ENCODE measurements around the gene TPCN2. TPM values are rescaled to one million over a fixed set of nuclear protein-coding genes. Genes with fewer than 3 reads are reported as not detected.
A peak's percentile ranks its signal among the peaks of the same experiment; 100 is the strongest.
"Not testable (repeated sequence)": the region's sequence is repeated elsewhere in the genome, so short reads cannot be mapped to it uniquely, and the experiment has no call there.

Gene TPCN2
- total RNA-seq (10 to 100 TPM; 11.9 to 29.4 (median 21.3) TPM), polyA plus RNA-seq (1 to 10 TPM; 3.3 to 5.4 TPM), total RNA-seq (20.3 reads per million, percentile 51 among the genes with 10 or more reads in this experiment)

- no peaks in the 10 kb centered on the region for H3K9me3 Mint-ChIP-seq
- H3K4me1 Mint-ChIP-seq: peaks cover 4 to 35% (median 29%) of the 10 kb centered on the region in 7 donors
- Histone ChIP-seq H3K27ac (ENCODE audit: low read depth, low read length) (peak within 1 kb of the TSS; percentile 98), H3K4me1 (ENCODE audit: control insufficient read depth in 2 of 2, insufficient read depth in 2 of 2, low read length in 2 of 2) (peaks cover 12 to 16% of the 10 kb centered on the region in 2 donors), H3K4me3 (ENCODE audit: low read length) (peak within 1 kb of the TSS; percentile 85), H3K27me3 (ENCODE audit: control insufficient read depth in 2 of 2, insufficient read depth in 2 of 2, low read length in 2 of 2) (no peaks in the 10 kb centered on the region), H3K36me3 (ENCODE audit: control insufficient read depth in 2 of 3, insufficient read depth in 3 of 3, low read length in 3 of 3) (peaks cover 0 to 6% (median 0%) of the 10 kb centered on the region in 3 experiments), H3K9me3 (ENCODE audit: control insufficient read depth in 2 of 3, low read length in 3 of 3) (no peaks in the 10 kb centered on the region)
- POLR2A ChIA-PET: interaction anchor here (0.7 to 0.9 kb wide), 3 partner anchors 12 to 263 kb away, joined by 3 to 4 read pairs (median 3); no protein-coding TSS in a partner anchor
- peak within 1 kb of the TSS; percentile 82 to 94 (median 89) for H3K27ac Mint-ChIP-seq
- CTCF ChIA-PET: no interaction called here
- H3K27me3 Mint-ChIP-seq: peaks cover 0 to 27% (median 0%) of the 10 kb centered on the region in 5 donors
- peak within 1 kb of the TSS; percentile 75 to 87 (median 82) for H3K4me3 Mint-ChIP-seq
- peak; percentile 99 for ATAC-seq
- H3K36me3 Mint-ChIP-seq: no peaks in the 10 kb centered on the region
- intact Hi-C loops (cut with micrococcal nuclease): loop anchor here (1.0 to 5.0 kb wide), 12 partner anchors 40 to 1222 kb away; partner anchors contain the start of genes LTO1 (in 2 of the 2), TESMIN (in 2 of the 2), CPT1A (in 1 of the 2) and IGHMBP2 (in 1 of the 2)
- DNase-seq: peak; percentile 87 to 93 (median 91)
Observed at GRCh38 chr11:69048694-69049489, at the start of gene TPCN2. TPCN2 (plus strand) TSS chr11:69048932; CDS start chr11:69048998, 66 bp downstream.

GRCh38 chr11:68999093-68999747 lies 49.5 kb upstream of the TPCN2 start:
- peak; percentile 32 for ATAC-seq
- peak overlapping the region in 2 of 9 donors; percentile 21 to 23 for H3K27ac Mint-ChIP-seq
- intact Hi-C loops (cut with micrococcal nuclease): no loop called here

DNA sequence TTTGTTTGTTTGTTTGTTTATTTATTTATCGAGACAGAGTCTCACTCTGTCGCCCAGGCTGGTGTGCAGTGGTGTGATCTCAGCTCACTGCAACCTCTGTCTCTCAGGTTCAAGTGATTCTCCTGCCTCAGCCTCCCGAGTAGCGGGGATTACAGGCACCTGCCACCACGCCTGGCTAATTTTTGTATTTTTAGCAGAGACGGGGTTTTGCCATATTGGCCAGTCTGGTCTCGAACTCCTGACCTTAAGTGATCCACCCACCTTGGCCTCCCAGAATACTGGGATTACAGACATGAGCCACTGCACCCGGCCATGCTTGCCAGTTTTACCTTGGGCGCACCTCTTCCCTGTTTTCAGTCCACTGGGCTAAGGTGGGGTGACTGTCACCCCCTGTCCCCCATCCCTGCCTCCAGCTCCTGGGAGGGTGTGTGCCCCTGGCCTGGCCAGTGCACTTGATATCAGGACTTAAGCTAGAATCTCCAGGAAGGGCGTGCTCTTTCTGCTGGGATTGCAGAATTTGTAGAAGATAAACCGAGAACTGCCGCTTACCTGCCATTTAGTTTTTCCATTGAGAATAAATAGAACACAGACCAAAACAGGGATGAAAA lies 48.9 kb upstream of the TPCN2 start:
- H3K4me3 Mint-ChIP-seq; intact Hi-C loops (cut with micrococcal nuclease); DNase-seq; H3K36me3 ChIP-seq (ENCODE audit: control insufficient read depth in 2 of 3, insufficient read depth in 3 of 3, low read length in 3 of 3); POLR2A ChIA-PET; H3K9me3 ChIP-seq (ENCODE audit: control insufficient read depth in 2 of 3, low read length in 3 of 3); H3K9me3 Mint-ChIP-seq; H3K27me3 Mint-ChIP-seq; ATAC-seq; H3K4me3 ChIP-seq (ENCODE audit: low read length); CTCF ChIA-PET; H3K4me1 ChIP-seq (ENCODE audit: control insufficient read depth in 2 of 2, insufficient read depth in 2 of 2, low read length in 2 of 2); H3K27ac Mint-ChIP-seq; H3K27ac ChIP-seq (ENCODE audit: low read depth, low read length); H3K27me3 ChIP-seq (ENCODE audit: control insufficient read depth in 2 of 2, insufficient read depth in 2 of 2, low read length in 2 of 2); H3K36me3 Mint-ChIP-seq; H3K4me1 Mint-ChIP-seq: not testable (repeated sequence)

More at GRCh38 chr11:68999093-68999747, 49.5 kb upstream of the TPCN2 start:
- H3K9me3 ChIP-seq (ENCODE audit: control insufficient read depth in 2 of 3, low read length in 3 of 3): no peaks in the 10 kb centered on the region
- ChIA-PET POLR2A (no interaction called here), CTCF (no interaction called here)
- Mint-ChIP-seq H3K36me3 (no peaks in the 10 kb centered on the region), H3K27me3 (peaks cover 0 to 9% (median 2%) of the 10 kb centered on the region in 5 donors), H3K4me1 (peaks cover 0 to 9% (median 0%) of the 10 kb centered on the region in 7 donors), H3K9me3 (no peaks in the 10 kb centered on the region), H3K4me3 (no peak overlapping the region)
- no peaks in the 10 kb centered on the region for H3K4me1 ChIP-seq (ENCODE audit: control insufficient read depth in 2 of 2, insufficient read depth in 2 of 2, low read length in 2 of 2)
- DNase-seq: no peak
- no peak overlapping the region for H3K4me3 ChIP-seq (ENCODE audit: low read length)
- H3K27ac ChIP-seq (ENCODE audit: low read depth, low read length): no peak overlapping the region
- no peaks in the 10 kb centered on the region for H3K27me3 ChIP-seq (ENCODE audit: control insufficient read depth in 2 of 2, insufficient read depth in 2 of 2, low read length in 2 of 2)
- H3K36me3 ChIP-seq (ENCODE audit: control insufficient read depth in 2 of 3, insufficient read depth in 3 of 3, low read length in 3 of 3): no peaks in the 10 kb centered on the region

GRCh38 chr11:69000391-69000790 lies 48.3 kb upstream of the TPCN2 start:
- Histone ChIP-seq H3K9me3 (ENCODE audit: control insufficient read depth in 2 of 3, low read length in 3 of 3) (no peaks in the 10 kb centered on the region), H3K36me3 (ENCODE audit: control insufficient read depth in 2 of 3, insufficient read depth in 3 of 3, low read length in 3 of 3) (no peaks in the 10 kb centered on the region), H3K4me1 (ENCODE audit: control insufficient read depth in 2 of 2, insufficient read depth in 2 of 2, low read length in 2 of 2) (no peaks in the 10 kb centered on the region), H3K27me3 (ENCODE audit: control insufficient read depth in 2 of 2, insufficient read depth in 2 of 2, low read length in 2 of 2) (no peaks in the 10 kb centered on the region), H3K4me3 (ENCODE audit: low read length) (no peak overlapping the region), H3K27ac (ENCODE audit: low read depth, low read length) (no peak overlapping the region)
- ATAC-seq (no peak), DNase-seq (no peak)
- no peak overlapping the region for H3K4me3 Mint-ChIP-seq
- intact Hi-C loops (cut with micrococcal nuclease): no loop called here
- no peaks in the 10 kb centered on the region for H3K9me3 Mint-ChIP-seq
- H3K27me3 Mint-ChIP-seq: peaks cover 0 to 13% (median 2%) of the 10 kb centered on the region in 5 donors
- no peaks in the 10 kb centered on the region for H3K36me3 Mint-ChIP-seq
- no peak overlapping the region for H3K27ac Mint-ChIP-seq
- H3K4me1 Mint-ChIP-seq: peaks cover 0 to 9% (median 0%) of the 10 kb centered on the region in 7 donors
- CTCF ChIA-PET: interaction anchor here (0.6 kb wide), 1 partner anchor 39 kb away, joined by 3 read pairs; no protein-coding TSS in a partner anchor
- POLR2A ChIA-PET: no interaction called here

GRCh38 chr11:69000831-69001242 lies 47.9 kb upstream of the TPCN2 start:
- H3K4me3 ChIP-seq (ENCODE audit: low read length): no peak overlapping the region
- H3K36me3 ChIP-seq (ENCODE audit: control insufficient read depth in 2 of 3, insufficient read depth in 3 of 3, low read length in 3 of 3): no peaks in the 10 kb centered on the region
- DNase-seq (no peak), ATAC-seq (no peak)
- H3K27ac ChIP-seq (ENCODE audit: low read depth, low read length): no peak overlapping the region
- Mint-ChIP-seq H3K4me3 (no peak overlapping the region), H3K36me3 (no peaks in the 10 kb centered on the region), H3K4me1 (peaks cover 0 to 9% (median 0%) of the 10 kb centered on the region in 7 donors), H3K9me3 (no peaks in the 10 kb centered on the region), H3K27me3 (peaks cover 0 to 17% (median 2%) of the 10 kb centered on the region in 5 donors), H3K27ac (no peak overlapping the region)
- H3K9me3 ChIP-seq (ENCODE audit: control insufficient read depth in 2 of 3, low read length in 3 of 3): no peaks in the 10 kb centered on the region
- no peaks in the 10 kb centered on the region for H3K27me3 ChIP-seq (ENCODE audit: control insufficient read depth in 2 of 2, insufficient read depth in 2 of 2, low read length in 2 of 2)
- ChIA-PET POLR2A (no interaction called here), CTCF (interaction anchor here (0.6 kb wide), 1 partner anchor 38 kb away, joined by 3 read pairs; no protein-coding TSS in a partner anchor)
- no peaks in the 10 kb centered on the region for H3K4me1 ChIP-seq (ENCODE audit: control insufficient read depth in 2 of 2, insufficient read depth in 2 of 2, low read length in 2 of 2)
- intact Hi-C loops (cut with micrococcal nuclease): no loop called here

DNA sequence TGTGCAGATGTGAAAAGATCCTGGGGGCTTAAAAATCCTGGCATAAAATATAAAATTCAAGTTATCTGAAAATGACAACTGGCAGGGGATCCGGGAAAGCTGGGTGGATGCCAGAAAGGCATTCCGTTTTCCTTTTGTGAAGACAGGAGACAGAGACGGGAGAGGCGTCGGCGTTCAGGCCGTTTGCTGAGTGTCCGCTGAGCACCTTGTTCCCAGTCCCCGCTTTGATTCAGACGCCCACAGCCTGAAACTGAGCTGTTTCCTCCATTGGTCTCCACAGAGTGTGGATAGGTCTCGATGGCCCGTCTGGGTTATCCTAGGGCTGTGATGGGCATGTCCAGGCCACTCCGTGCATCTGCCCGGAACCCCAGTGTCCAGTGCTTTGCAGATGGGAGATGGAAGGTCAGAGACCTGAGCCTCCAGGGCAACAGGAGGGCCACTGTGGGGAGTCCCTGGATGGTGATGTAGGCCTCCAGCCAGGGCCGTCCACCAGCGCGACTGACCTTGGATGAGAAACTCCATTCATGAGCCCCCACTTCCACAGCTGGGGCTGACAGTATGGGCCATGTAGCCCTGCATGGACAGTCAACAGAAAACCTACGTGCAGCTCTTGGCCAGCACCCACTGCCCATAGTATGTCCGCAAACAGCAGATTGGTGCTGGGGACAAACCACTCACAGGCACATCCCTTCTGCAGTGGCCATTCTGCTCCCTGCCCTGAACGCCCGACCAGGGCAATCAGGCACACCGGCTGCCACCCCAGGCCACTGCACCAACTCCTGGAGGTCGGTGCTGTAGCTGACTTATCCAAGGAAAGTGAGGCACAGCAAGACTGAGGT lies 47.3 kb upstream of the TPCN2 start:
- POLR2A ChIA-PET: no interaction called here
- no peaks in the 10 kb centered on the region for H3K9me3 ChIP-seq (ENCODE audit: control insufficient read depth in 2 of 3, low read length in 3 of 3)
- no peaks in the 10 kb centered on the region for H3K27me3 ChIP-seq (ENCODE audit: control insufficient read depth in 2 of 2, insufficient read depth in 2 of 2, low read length in 2 of 2)
- H3K4me1 ChIP-seq (ENCODE audit: control insufficient read depth in 2 of 2, insufficient read depth in 2 of 2, low read length in 2 of 2): no peaks in the 10 kb centered on the region
- peaks cover 0 to 17% (median 2%) of the 10 kb centered on the region in 5 donors for H3K27me3 Mint-ChIP-seq
- CTCF ChIA-PET: no interaction called here
- intact Hi-C loops (cut with micrococcal nuclease): no loop called here
- H3K4me3 Mint-ChIP-seq: no peak overlapping the region
- H3K4me3 ChIP-seq (ENCODE audit: low read length): no peak overlapping the region
- no peaks in the 10 kb centered on the region for H3K36me3 ChIP-seq (ENCODE audit: control insufficient read depth in 2 of 3, insufficient read depth in 3 of 3, low read length in 3 of 3)
- no peak overlapping the region for H3K27ac Mint-ChIP-seq
- H3K27ac ChIP-seq (ENCODE audit: low read depth, low read length): no peak overlapping the region
- H3K9me3 Mint-ChIP-seq: no peaks in the 10 kb centered on the region
- DNase-seq: no peak
- peaks cover 0 to 9% (median 0%) of the 10 kb centered on the region in 7 donors for H3K4me1 Mint-ChIP-seq
- no peaks in the 10 kb centered on the region for H3K36me3 Mint-ChIP-seq
- no peak for ATAC-seq

All from naive thymus-derived CD4-positive, alpha-beta T cell (primary cell).